ENCODE results near the gene CFD.

The CFD gene

GRCh38 chr19:906480-906879 is 47.0 kb downstream of the CFD start:
- no peak for DNase-seq (ENCODE audit: low read depth in 3 of 3)

- DNase-seq (ENCODE audit: low read depth in 3 of 3), result no peak
Observed at GRCh38 chr19:907183-907853, 47.9 kb downstream of the CFD start.

- no peak for DNase-seq (ENCODE audit: low read depth in 3 of 3)
Observed at GRCh38 chr19:911197-912033, 52.0 kb downstream of the CFD start.

- peak in 1 of 3 experiments; percentile 43 for DNase-seq (ENCODE audit: low read depth in 3 of 3)
Observed at GRCh38 chr19:912181-913079, 53.0 kb downstream of the CFD start.

Data from stimulated activated CD4-positive, alpha-beta T cell treated with anti-CD3 and anti-CD28 coated beads, TNF-alpha, amount 100 ng/mL, for 24 hours (primary cell).